ENCODE results near the gene THOP1.
A peak's percentile ranks its signal among the peaks of the same experiment; 100 is the strongest.

THOP1 gene

GRCh38 chr19:2767688-2768087, 17.6 kb upstream of the THOP1 start:
- DNase-seq (ENCODE audit: low read depth), result no peak
- TF ChIP-seq CTCF (conservative IDR thresholded peaks at IDR 0.05; ENCODE audit: control insufficient read depth, insufficient read depth, low read depth, low read length), result no peak
- H3K4me3 ChIP-seq (ENCODE audit: control insufficient read depth, low read depth, low read length), result no peak overlapping the region

GRCh38 chr19:2768365-2769132, 16.8 kb upstream of the THOP1 start:
- H3K4me3 ChIP-seq (ENCODE audit: control insufficient read depth, low read depth, low read length), result no peak overlapping the region
- no peak for TF ChIP-seq CTCF (conservative IDR thresholded peaks at IDR 0.05; ENCODE audit: control insufficient read depth, insufficient read depth, low read depth, low read length)
- DNase-seq (ENCODE audit: low read depth), result no peak

- TF ChIP-seq CTCF (conservative IDR thresholded peaks at IDR 0.05; ENCODE audit: control insufficient read depth, insufficient read depth, low read depth, low read length), result no peak
- H3K4me3 ChIP-seq (ENCODE audit: control insufficient read depth, low read depth, low read length), result no peak overlapping the region
- DNase-seq (ENCODE audit: low read depth), result no peak
Measured at GRCh38 chr19:2769218-2769617, 16.1 kb upstream of the THOP1 start.

- no peak for TF ChIP-seq CTCF (conservative IDR thresholded peaks at IDR 0.05; ENCODE audit: control insufficient read depth, insufficient read depth, low read depth, low read length)
- peak; percentile 62 for DNase-seq (ENCODE audit: low read depth)
- no peak overlapping the region for H3K4me3 ChIP-seq (ENCODE audit: control insufficient read depth, low read depth, low read length)
Measured at GRCh38 chr19:2770055-2771013, 15.0 kb upstream of the THOP1 start.

GRCh38 chr19:2771786-2772674, 13.3 kb upstream of the THOP1 start:
- H3K4me3 ChIP-seq (ENCODE audit: control insufficient read depth, low read depth, low read length), result no peak overlapping the region
- no peak for DNase-seq (ENCODE audit: low read depth)
- TF ChIP-seq CTCF (conservative IDR thresholded peaks at IDR 0.05; ENCODE audit: control insufficient read depth, insufficient read depth, low read depth, low read length), result no peak

- no peak overlapping the region for H3K4me3 ChIP-seq (ENCODE audit: control insufficient read depth, low read depth, low read length)
- TF ChIP-seq CTCF (conservative IDR thresholded peaks at IDR 0.05; ENCODE audit: control insufficient read depth, insufficient read depth, low read depth, low read length), result no peak
- no peak for DNase-seq (ENCODE audit: low read depth)
Measured at GRCh38 chr19:2774083-2774679, 11.1 kb upstream of the THOP1 start.

Measured in fibroblast of mammary gland (primary cell).